ENCODE measurements around the gene RPL7A. TPM values are rescaled to one million over a fixed set of nuclear protein-coding genes. Genes with fewer than 3 reads are reported as not detected.
"Not testable (repeated sequence)": the region's sequence is repeated elsewhere in the genome, so short reads cannot be mapped to it uniquely, and the experiment has no call there.

RPL7A gene
- total and polyA plus RNA-seq, 7 donors, result 1,013 to 3,403 (median 1,526) TPM

DNA sequence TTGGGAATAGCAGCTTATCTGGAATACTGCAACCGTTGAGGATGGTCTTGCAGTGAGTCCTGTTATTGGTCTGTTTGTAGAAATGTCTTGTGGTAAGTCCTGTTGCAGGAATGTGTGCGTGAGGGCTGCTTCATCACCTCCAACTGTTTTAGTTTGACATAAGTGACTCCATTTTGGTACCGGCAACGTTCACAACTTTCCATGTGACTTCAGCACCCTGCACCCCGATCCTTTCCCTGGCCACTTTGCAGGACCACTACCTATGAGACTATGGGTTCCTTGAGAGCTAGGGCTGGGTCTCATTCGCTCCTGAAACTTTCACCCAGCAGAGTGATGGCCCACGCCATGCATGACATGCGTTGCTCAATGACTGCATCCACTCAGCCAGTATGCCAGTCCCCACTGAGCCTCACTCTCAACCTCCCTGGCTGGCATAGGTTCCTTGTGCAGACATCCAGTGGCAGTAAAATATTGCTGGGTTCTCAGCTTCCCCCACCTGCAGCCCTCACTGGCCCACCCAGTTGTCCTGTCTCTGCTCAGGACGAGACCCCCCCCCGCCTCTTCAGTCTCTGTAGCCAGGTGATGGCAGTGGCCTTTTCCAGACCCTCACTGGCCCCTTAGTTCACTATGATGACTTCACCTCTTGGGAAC is 20.1 kb upstream of the RPL7A start:
- DNase-seq (peak in 1 of 2 donors; percentile 34), ATAC-seq (peak in 1 of 4 donors; percentile 22)
- Histone ChIP-seq H3K4me3 (no peak overlapping the region), H3K27ac (no peak overlapping the region), H3K9me3 (no peaks in the 10 kb centered on the region), H3K27me3 (ENCODE audit: insufficient read depth in 3 of 3, low read length in 2 of 3) (no peaks in the 10 kb centered on the region), H3K36me3 (ENCODE audit: insufficient read depth in 1 of 2, low read depth in 1 of 2) (peaks cover 3 to 36% of the 10 kb centered on the region in 2 donors), H3K4me1 (no peaks in the 10 kb centered on the region)
- TF ChIP-seq CTCF (IDR thresholded peaks at IDR 0.05), result no peak
- WGBS, 3 donors, result 84 to 87% (median 86%) methylated on average over 10 of the region's 10 CpGs
- intact Hi-C loops (cut with DNase I), result no loop called here

DNA sequence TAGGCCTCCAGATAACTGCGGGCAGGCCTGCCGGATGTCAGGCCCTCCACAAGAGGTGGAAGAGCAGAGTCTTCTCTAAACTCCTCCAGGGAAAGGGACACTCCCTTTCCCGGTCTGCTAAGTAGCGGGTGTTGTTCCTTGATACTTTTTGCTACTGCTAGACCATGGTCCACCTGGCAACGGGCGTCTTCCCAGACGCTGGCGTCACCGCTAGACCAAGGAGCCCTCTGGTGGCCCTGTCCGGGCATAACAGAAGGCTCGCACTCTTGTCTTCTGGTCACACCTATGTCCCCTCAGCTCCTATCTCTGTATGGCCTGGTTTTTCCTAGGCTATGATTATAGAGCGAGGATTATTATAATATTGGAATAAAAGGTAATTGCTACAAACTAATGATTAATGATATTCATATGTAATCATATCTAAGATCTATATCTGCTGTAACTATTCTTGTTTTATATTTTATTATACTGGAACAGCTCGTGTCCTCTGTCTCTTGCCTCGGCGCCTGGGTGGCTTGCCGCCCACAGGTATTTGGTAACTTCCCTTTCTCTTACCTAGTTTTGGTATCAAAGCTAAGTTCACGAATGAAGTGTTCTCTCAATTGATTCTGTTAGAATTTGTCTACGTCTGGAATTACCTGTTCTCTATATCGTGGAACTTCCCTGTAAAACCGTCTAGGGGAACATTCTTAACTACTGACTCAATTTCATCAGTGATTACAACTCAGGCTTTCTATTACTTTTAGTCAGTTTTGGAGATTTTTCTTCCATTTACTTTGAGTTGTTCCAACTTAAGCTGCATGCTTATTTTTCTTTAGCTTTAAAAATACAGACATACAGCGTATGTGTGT is 18.5 kb upstream of the RPL7A start:
- peak in 1 of 4 donors; percentile 40 for ATAC-seq
- TF ChIP-seq CTCF (IDR thresholded peaks at IDR 0.05), result peak; percentile 58
- Histone ChIP-seq H3K27ac (peak overlapping the region; percentile 36), H3K36me3 (ENCODE audit: insufficient read depth in 1 of 2, low read depth in 1 of 2) (peaks cover 8 to 52% of the 10 kb centered on the region in 2 donors)
- intact Hi-C loops (cut with DNase I), result loop anchor here (5.0 to 10.0 kb wide), 3 partner anchors 142 to 285 kb away; partner anchors contain the start of gene SLC2A6 (in 1 of the 2)
- not testable (repeated sequence) for H3K4me1 ChIP-seq; H3K9me3 ChIP-seq; H3K27me3 ChIP-seq (ENCODE audit: insufficient read depth in 3 of 3, low read length in 2 of 3); H3K4me3 ChIP-seq
- DNase-seq, result peak in 1 of 2 donors; percentile 60
- WGBS, 3 donors, result 54 to 58% (median 55%) methylated on average over 21 of the region's 21 CpGs

GRCh38 chr9:133331221-133331620 is 16.8 kb upstream of the RPL7A start:
- H3K9me3 ChIP-seq, result no peaks in the 10 kb centered on the region
- ATAC-seq, result no peak
- DNase-seq, result peak in 1 of 2 donors; percentile 34
- intact Hi-C loops (cut with DNase I), result loop anchor here (5.0 to 10.0 kb wide), 3 partner anchors 144 to 286 kb away; partner anchors contain the start of gene SLC2A6 (in 1 of the 2)
- H3K4me3 ChIP-seq, result no peak overlapping the region
- H3K27ac ChIP-seq, result no peak overlapping the region
- TF ChIP-seq CTCF (IDR thresholded peaks at IDR 0.05), result no peak
- H3K36me3 ChIP-seq (ENCODE audit: insufficient read depth in 1 of 2, low read depth in 1 of 2), result peaks cover 8 to 57% of the 10 kb centered on the region in 2 donors
- peaks cover 11% of the 10 kb centered on the region for H3K4me1 ChIP-seq
- no peaks in the 10 kb centered on the region for H3K27me3 ChIP-seq (ENCODE audit: insufficient read depth in 3 of 3, low read length in 2 of 3)
- WGBS, 3 donors, result 79 to 87% (median 83%) methylated on average over 19 of the region's 19 CpGs

DNA sequence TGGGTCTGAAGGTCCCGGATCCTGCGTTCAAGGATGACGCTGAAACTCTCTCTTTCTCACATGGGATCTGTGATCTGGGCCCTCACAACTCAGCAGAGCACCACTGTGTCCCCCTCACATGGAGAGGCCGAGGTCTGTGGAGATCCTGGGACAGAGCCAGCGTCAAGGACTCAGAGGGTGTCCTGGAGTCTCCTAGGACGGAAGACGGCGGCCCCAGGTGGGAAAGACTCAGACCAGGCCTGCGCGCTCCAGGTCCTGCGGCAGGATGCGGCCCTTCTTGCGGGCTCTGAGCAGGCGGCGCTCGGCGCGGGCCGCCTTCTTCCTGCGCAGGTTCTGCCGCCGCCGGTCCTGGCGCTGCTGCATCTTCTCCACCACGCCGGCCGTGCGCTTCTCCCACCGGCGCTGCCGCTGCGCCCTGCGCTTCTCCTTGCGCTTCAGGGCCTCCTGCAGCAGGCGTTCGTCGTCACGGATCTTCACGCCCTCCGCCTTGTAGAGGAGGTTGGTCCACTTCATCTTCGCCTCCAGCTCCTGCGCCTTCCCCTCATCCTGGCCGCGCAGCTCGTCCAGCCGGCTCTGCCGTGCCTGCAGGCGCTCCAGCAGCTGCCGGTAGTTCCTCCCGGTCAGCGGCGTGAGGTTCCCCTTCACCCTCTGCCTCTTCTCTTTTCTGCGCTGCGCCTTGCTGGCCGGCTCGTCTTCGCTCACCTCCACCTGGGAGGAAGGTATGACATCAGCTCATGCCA is 16.2 kb upstream of the RPL7A start:
- intact Hi-C loops (cut with DNase I), result loop anchor here (5.0 to 10.0 kb wide), 3 partner anchors 145 to 287 kb away; partner anchors contain the start of gene SLC2A6 (in 1 of the 2)
- H3K9me3 ChIP-seq, result no peaks in the 10 kb centered on the region
- H3K27ac ChIP-seq, result no peak overlapping the region
- no peaks in the 10 kb centered on the region for H3K27me3 ChIP-seq (ENCODE audit: insufficient read depth in 3 of 3, low read length in 2 of 3)
- ATAC-seq (no peak), DNase-seq (peak in 1 of 2 donors; percentile 44)
- no peak overlapping the region for H3K4me3 ChIP-seq
- H3K4me1 ChIP-seq, result peaks cover 11% of the 10 kb centered on the region
- WGBS, 3 donors, result 94 to 97% (median 94%) methylated on average over 53 to 57 of the region's 57 CpGs
- TF ChIP-seq CTCF (IDR thresholded peaks at IDR 0.05), result no peak
- peaks cover 8 to 57% of the 10 kb centered on the region in 2 donors for H3K36me3 ChIP-seq (ENCODE audit: insufficient read depth in 1 of 2, low read depth in 1 of 2)
